AG04449 (cell line): ENCODE data around the gene CIAO2B.

Source experiments
- CTCF ChIA-PET: fragments of 350-600 bp; formaldehyde crosslinking; extraction: SDS; loops from one replicate; lab custom pipeline; 2021; ENCODE audit warnings: antibody characterized with exemption; lab: Yijun Ruan, JAX
- POLR2A ChIA-PET: fragments of 400-600, 350-600 bp; formaldehyde crosslinking; extraction: SDS; loops from one replicate; lab custom pipeline; 2020; ENCODE audit warnings: antibody characterized with exemption, inconsistent platforms; lab: Yijun Ruan, JAX
- DNase-seq: peaks from one replicate; pipeline ENCODE4 v3.0.0-alpha.2; 2010; ENCODE audit warnings: low read depth, low spot score
- H3K4me3 ChIP-seq: 2 replicates; pipeline ENCODE4 v1.5.1; 2011; ENCODE audit warnings: low read depth, mild to moderate bottlenecking, control low read depth, low read length
- CTCF ChIP-seq: IDR thresholded peaks from one replicate; pipeline ENCODE4 v1.5.1; 2011; ENCODE audit warnings: mild to moderate bottlenecking, moderate library complexity, low read length, control low read depth, inconsistent platforms; ENCODE audit not compliant: insufficient read depth; ENCODE audit errors: missing control alignments

CIAO2B gene

GRCh38 chr16:66886914-66887313 is 47.3 kb downstream of the CIAO2B start:
- H3K4me3 ChIP-seq = no peak overlapping the region
- POLR2A ChIA-PET = no interaction called here
- TF ChIP-seq CTCF = no peak
- DNase-seq = no peak
- CTCF ChIA-PET = interaction anchor here (0.9 to 3.0 kb wide), 6 partner anchors 9 to 481 kb away, joined by 3 to 21 read pairs (median 6); no protein-coding TSS in a partner anchor

- no peak for DNase-seq
- TF ChIP-seq CTCF = no peak
- H3K4me3 ChIP-seq = no peak overlapping the region
- POLR2A ChIA-PET = no interaction called here
- CTCF ChIA-PET = interaction anchor here (1.4 to 3.0 kb wide), 6 partner anchors 9 to 481 kb away, joined by 4 to 21 read pairs (median 8); no protein-coding TSS in a partner anchor
These were observed 47.9 kb downstream of the CIAO2B start for GRCh38 chr16:66886321-66886720.

- DNase-seq = no peak
- POLR2A ChIA-PET = no interaction called here
- H3K4me3 ChIP-seq = no peak overlapping the region
- CTCF ChIA-PET = interaction anchor here (1.4 to 3.0 kb wide), 5 partner anchors 10 to 480 kb away, joined by 4 to 21 read pairs (median 6); no protein-coding TSS in a partner anchor
- no peak for TF ChIP-seq CTCF
These were observed 48.7 kb downstream of the CIAO2B start for GRCh38 chr16:66885491-66885890.

GRCh38 chr16:66882702-66883101 is 51.5 kb downstream of the CIAO2B start:
- no peak overlapping the region for H3K4me3 ChIP-seq
- ChIA-PET POLR2A (interaction anchor here (0.8 kb wide), 2 partner anchors 10 to 20 kb away, joined by 3 to 4 read pairs; no protein-coding TSS in a partner anchor), CTCF (interaction anchor here (0.9 to 4.7 kb wide), 9 partner anchors 10 to 272 kb away, joined by 3 to 69 read pairs (median 3); partner anchors contain the start of gene NAE1)
- TF ChIP-seq CTCF = no peak
- DNase-seq = no peak
